ENCODE measurements around the gene LINGO3. TPM values are rescaled to one million over a fixed set of nuclear protein-coding genes. Genes with fewer than 3 reads are reported as not detected.
A peak's percentile ranks its signal among the peaks of the same experiment; 100 is the strongest.

The LINGO3 gene
- polyA plus RNA-seq, 3 donors = 0.08 to 2.8 (median 2.2) TPM

DNA sequence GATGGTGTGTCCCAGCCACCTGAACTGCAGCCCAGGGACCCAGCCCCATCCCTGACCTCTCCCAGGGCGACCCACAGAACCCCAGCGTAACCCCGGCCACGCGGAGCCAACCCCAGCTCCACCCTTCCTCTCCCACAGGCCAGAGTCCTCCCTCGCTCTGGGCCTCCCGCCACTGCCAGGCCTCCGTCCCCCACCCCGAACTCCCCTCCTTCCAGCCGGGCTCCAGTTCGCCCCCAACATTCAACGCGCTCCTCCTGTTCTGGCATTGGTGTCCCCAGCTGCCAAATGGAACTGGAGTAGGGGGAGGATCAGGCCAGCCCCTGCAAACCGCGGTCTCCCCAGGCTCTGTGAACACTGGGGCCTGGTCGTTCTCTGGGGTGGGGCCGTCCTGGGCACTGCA is 7.4 kb downstream of the LINGO3 start:
- Histone ChIP-seq H3K4me3 (replicated peaks in 1 of 3; ENCODE audit: low read depth in 2 of 3, low read length in 3 of 3) (no peak overlapping the region), H3K27ac (ENCODE audit: low read depth in 1 of 2, low read length in 2 of 2) (no peak overlapping the region), H3K79me2 (ENCODE audit: insufficient read depth, low read length) (no peaks in the 10 kb centered on the region), H3K27me3 (ENCODE audit: control insufficient read depth in 2 of 2, insufficient read depth in 2 of 2, low read length in 2 of 2) (peaks cover 19 to 52% of the 10 kb centered on the region in 2 donors), H3K9ac (ENCODE audit: insufficient read depth, low read length, poor library complexity, severe bottlenecking) (peak overlapping the region; percentile 21), H2AFZ (ENCODE audit: insufficient read depth, low read depth, low read length, poor library complexity, severe bottlenecking) (no peak overlapping the region), H3K4me2 (replicated peaks; ENCODE audit: extremely low read depth, low read length, poor library complexity, severe bottlenecking) (no peak overlapping the region), H4K20me1 (ENCODE audit: insufficient read depth, low read length) (peaks cover 41% of the 10 kb centered on the region), H3K9me3 (replicated peaks in 1 of 2; ENCODE audit: control insufficient read depth in 1 of 2, insufficient read depth in 1 of 2, low read length in 2 of 2) (no peaks in the 10 kb centered on the region), H3K4me1 (ENCODE audit: control insufficient read depth in 1 of 2, insufficient read depth in 2 of 2, low read length in 2 of 2) (peaks cover 22 to 41% of the 10 kb centered on the region in 2 donors), H3K36me3 (replicated peaks in 1 of 2; ENCODE audit: control insufficient read depth in 1 of 2, insufficient read depth in 2 of 2, low read length in 2 of 2) (peaks cover 6 to 7% of the 10 kb centered on the region in 2 donors)
- H3K9me3 Mint-ChIP-seq = peaks cover 0 to 25% (median 8%) of the 10 kb centered on the region in 7 donors
- peaks cover 17 to 22% of the 10 kb centered on the region in 2 donors for H3K36me3 Mint-ChIP-seq
- H3K27ac Mint-ChIP-seq = peak overlapping the region in 1 of 7 donors; percentile 21
- TF ChIP-seq, protein P1, sequence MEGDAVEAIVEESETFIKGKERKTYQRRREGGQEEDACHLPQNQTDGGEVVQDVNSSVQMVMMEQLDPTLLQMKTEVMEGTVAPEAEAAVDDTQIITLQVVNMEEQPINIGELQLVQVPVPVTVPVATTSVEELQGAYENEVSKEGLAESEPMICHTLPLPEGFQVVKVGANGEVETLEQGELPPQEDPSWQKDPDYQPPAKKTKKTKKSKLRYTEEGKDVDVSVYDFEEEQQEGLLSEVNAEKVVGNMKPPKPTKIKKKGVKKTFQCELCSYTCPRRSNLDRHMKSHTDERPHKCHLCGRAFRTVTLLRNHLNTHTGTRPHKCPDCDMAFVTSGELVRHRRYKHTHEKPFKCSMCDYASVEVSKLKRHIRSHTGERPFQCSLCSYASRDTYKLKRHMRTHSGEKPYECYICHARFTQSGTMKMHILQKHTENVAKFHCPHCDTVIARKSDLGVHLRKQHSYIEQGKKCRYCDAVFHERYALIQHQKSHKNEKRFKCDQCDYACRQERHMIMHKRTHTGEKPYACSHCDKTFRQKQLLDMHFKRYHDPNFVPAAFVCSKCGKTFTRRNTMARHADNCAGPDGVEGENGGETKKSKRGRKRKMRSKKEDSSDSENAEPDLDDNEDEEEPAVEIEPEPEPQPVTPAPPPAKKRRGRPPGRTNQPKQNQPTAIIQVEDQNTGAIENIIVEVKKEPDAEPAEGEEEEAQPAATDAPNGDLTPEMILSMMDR (IDR thresholded peaks at IDR 0.05) = no peak
- no peak for DNase-seq
- peaks cover 40% of the 10 kb centered on the region for H3K4me1 Mint-ChIP-seq
- intact Hi-C loops (cut with micrococcal nuclease) = no loop called here
- WGBS (ENCODE audit: insufficient coverage) = 37% methylated on average over 11 of the region's 17 CpGs
- H3K4me3 Mint-ChIP-seq = peak overlapping the region; percentile 20 to 79
- peaks cover 44 to 60% (median 55%) of the 10 kb centered on the region in 3 donors for H3K27me3 Mint-ChIP-seq (ENCODE audit: low read depth in 3 of 3)

- Histone ChIP-seq H2AFZ (ENCODE audit: insufficient read depth, low read depth, low read length, poor library complexity, severe bottlenecking) (no peak overlapping the region), H3K27ac (ENCODE audit: low read depth in 1 of 2, low read length in 2 of 2) (no peak overlapping the region), H3K9ac (ENCODE audit: insufficient read depth, low read length, poor library complexity, severe bottlenecking) (no peak overlapping the region), H4K20me1 (ENCODE audit: insufficient read depth, low read length) (peaks cover 80% of the 10 kb centered on the region), H3K79me2 (ENCODE audit: insufficient read depth, low read length) (peaks cover 31% of the 10 kb centered on the region), H3K36me3 (replicated peaks in 1 of 2; ENCODE audit: control insufficient read depth in 1 of 2, insufficient read depth in 2 of 2, low read length in 2 of 2) (peaks cover 20 to 36% of the 10 kb centered on the region in 2 donors), H3K4me2 (replicated peaks; ENCODE audit: extremely low read depth, low read length, poor library complexity, severe bottlenecking) (no peak overlapping the region), H3K4me3 (replicated peaks in 1 of 3; ENCODE audit: low read depth in 2 of 3, low read length in 3 of 3) (no peak overlapping the region), H3K27me3 (ENCODE audit: control insufficient read depth in 2 of 2, insufficient read depth in 2 of 2, low read length in 2 of 2) (peaks cover 0 to 10% of the 10 kb centered on the region in 2 donors), H3K9me3 (replicated peaks in 1 of 2; ENCODE audit: control insufficient read depth in 1 of 2, insufficient read depth in 1 of 2, low read length in 2 of 2) (no peaks in the 10 kb centered on the region), H3K4me1 (ENCODE audit: control insufficient read depth in 1 of 2, insufficient read depth in 2 of 2, low read length in 2 of 2) (peaks cover 26 to 52% of the 10 kb centered on the region in 2 donors)
- WGBS (ENCODE audit: insufficient coverage) = 94% methylated on average over 10 of the region's 16 CpGs
- no peak overlapping the region for H3K27ac Mint-ChIP-seq
- H3K27me3 Mint-ChIP-seq (ENCODE audit: low read depth in 3 of 3) = peaks cover 8 to 27% (median 16%) of the 10 kb centered on the region in 3 donors
- peaks cover 53% of the 10 kb centered on the region for H3K4me1 Mint-ChIP-seq
- no peak overlapping the region for H3K4me3 Mint-ChIP-seq
- no peak for DNase-seq
- peaks cover 30 to 44% of the 10 kb centered on the region in 2 donors for H3K36me3 Mint-ChIP-seq
- intact Hi-C loops (cut with micrococcal nuclease) = no loop called here
- peaks cover 0 to 5% (median 0%) of the 10 kb centered on the region in 7 donors for H3K9me3 Mint-ChIP-seq
- TF ChIP-seq, protein P1 (IDR thresholded peaks at IDR 0.05) = no peak
Measured at GRCh38 chr19:2296141-2296540, 11.8 kb downstream of the LINGO3 start.

Data from CD14-positive monocyte (primary cell).